ENCODE data around the gene PPP2R3C. TPM values are rescaled to one million over a fixed set of nuclear protein-coding genes. Genes with fewer than 3 reads are reported as not detected.
"Not testable (repeated sequence)": the region's sequence is repeated elsewhere in the genome, so short reads cannot be mapped to it uniquely, and the experiment has no call there.

Gene PPP2R3C
- total RNA-seq, 4 donors from 2014 or later, result 15.1 to 31.0 (median 24.9) TPM

DNA sequence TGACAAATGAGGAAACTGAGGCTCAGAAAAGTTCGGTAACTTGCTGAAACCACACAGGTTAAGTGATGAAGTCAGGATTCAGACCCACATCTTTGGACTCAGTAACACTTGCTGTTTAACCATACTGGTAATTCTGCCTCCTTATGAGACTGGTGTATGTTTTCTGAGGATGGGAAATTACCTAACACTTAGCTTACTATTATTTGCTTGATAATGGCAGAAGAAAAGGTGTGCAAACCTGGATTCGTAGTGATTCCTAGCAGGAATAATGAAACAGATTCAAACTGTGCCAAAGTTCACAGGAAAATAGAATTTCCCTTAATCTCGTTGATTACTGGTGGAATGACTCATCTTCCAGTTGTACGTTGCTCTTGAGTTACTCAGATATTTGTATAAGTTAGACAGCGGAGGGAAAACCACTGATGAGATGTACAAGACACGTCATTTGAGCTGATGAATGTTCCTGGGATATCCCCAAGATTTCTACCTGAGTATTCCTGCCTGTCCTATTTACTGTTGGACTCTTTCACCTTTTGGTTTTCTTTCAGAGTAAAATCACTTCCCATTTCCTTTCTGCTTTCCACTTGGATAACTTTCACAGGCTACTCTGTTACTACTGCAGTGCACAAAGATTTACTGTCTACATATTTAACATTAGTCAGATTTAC is 38.1 kb upstream of the PPP2R3C start:
- DNase-seq, result no peak
- Histone ChIP-seq H3K4me3 (replicated peaks in 1 of 3) (no peak overlapping the region), H3K27me3 (no peaks in the 10 kb centered on the region), H3K36me3 (no peaks in the 10 kb centered on the region), H3K9me3 (no peaks in the 10 kb centered on the region), H3K4me1 (peaks cover 0 to 7% of the 10 kb centered on the region in 2 donors), H3K27ac (no peak overlapping the region)
- intact Hi-C loops (cut with DNase I), result no loop called here
- 77 to 89% methylated on average over 6 of the region's 6 CpGs for WGBS, 2 donors
- TF ChIP-seq, protein P1, sequence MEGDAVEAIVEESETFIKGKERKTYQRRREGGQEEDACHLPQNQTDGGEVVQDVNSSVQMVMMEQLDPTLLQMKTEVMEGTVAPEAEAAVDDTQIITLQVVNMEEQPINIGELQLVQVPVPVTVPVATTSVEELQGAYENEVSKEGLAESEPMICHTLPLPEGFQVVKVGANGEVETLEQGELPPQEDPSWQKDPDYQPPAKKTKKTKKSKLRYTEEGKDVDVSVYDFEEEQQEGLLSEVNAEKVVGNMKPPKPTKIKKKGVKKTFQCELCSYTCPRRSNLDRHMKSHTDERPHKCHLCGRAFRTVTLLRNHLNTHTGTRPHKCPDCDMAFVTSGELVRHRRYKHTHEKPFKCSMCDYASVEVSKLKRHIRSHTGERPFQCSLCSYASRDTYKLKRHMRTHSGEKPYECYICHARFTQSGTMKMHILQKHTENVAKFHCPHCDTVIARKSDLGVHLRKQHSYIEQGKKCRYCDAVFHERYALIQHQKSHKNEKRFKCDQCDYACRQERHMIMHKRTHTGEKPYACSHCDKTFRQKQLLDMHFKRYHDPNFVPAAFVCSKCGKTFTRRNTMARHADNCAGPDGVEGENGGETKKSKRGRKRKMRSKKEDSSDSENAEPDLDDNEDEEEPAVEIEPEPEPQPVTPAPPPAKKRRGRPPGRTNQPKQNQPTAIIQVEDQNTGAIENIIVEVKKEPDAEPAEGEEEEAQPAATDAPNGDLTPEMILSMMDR (IDR thresholded peaks at IDR 0.05), result no peak
- no peak for TF ChIP-seq POLR2A (IDR thresholded peaks at IDR 0.05)

DNA sequence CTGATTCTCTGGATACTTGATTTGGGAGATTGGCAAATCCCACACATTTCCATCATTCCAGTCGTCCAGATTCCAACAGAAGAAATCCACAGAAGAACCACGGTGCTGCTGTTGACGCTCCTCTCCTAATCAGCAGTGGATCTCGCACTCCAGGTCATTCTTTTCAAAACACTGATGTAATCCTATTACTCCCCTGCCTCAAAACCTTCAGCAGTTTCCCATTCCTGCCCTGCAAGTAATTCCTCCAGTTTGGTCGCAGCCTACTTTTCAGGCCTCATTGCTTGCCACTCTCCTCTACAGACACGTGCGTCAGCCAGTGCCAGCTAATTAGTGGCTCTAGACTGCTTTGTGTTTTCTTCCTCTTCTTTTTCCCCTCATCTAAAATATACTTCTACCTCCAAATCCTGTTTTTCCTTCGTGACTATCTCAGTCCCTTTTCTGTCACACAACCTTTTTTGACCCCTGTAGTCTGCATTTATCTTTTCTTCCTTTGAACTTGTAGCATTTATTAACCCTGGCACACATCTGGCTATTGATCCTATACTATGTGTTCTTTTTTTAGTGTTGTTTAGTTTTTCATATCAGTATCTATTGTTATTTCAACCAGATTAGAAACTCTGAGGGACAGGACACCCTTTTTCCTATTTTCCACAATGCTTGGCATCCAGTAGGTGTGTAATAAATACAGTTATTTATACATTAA is 37.3 kb upstream of the PPP2R3C start:
- TF ChIP-seq, protein P1 (IDR thresholded peaks at IDR 0.05), result no peak
- no peak for TF ChIP-seq POLR2A (IDR thresholded peaks at IDR 0.05)
- 78 to 79% methylated on average over 8 of the region's 8 CpGs for WGBS, 2 donors

DNA sequence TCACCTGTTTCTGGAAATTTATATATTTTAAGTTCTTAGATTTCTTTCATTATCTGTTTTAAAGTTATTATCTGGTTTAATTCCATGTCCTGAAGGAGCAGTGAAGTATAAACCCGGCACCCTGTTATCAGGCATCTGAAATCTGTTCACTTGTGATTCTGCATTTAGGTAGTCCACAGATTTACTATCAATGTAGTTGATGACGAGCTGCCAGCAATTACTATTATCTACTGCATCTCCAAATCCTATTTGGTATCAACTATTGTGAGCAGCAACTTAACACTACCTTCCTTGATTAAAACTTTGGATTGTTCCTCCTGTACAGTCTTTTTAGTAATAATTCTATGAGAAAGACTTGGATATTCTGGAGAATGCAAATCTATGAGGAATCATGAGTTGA is 36.7 kb upstream of the PPP2R3C start:
- intact Hi-C loops (cut with DNase I), result no loop called here
- WGBS, 2 donors, result 94 to 99% methylated on average over 2 of the region's 2 CpGs
- peaks cover 0 to 7% of the 10 kb centered on the region in 2 donors for H3K4me1 ChIP-seq
- no peaks in the 10 kb centered on the region for H3K36me3 ChIP-seq
- H3K4me3 ChIP-seq (replicated peaks in 1 of 3), result no peak overlapping the region
- no peak overlapping the region for H3K27ac ChIP-seq
- no peak for DNase-seq
- TF ChIP-seq, protein P1 (IDR thresholded peaks at IDR 0.05), result no peak
- TF ChIP-seq POLR2A (IDR thresholded peaks at IDR 0.05), result no peak
- no peaks in the 10 kb centered on the region for H3K9me3 ChIP-seq
- no peaks in the 10 kb centered on the region for H3K27me3 ChIP-seq

More for the DNA sequence above, 37.3 kb upstream of the PPP2R3C start:
- Histone ChIP-seq H3K9me3 (no peaks in the 10 kb centered on the region), H3K27ac (no peak overlapping the region), H3K4me1 (peaks cover 0 to 7% of the 10 kb centered on the region in 2 donors), H3K36me3 (no peaks in the 10 kb centered on the region), H3K4me3 (replicated peaks in 1 of 3) (no peak overlapping the region), H3K27me3 (no peaks in the 10 kb centered on the region)
- intact Hi-C loops (cut with DNase I), result no loop called here
- no peak for DNase-seq

DNA sequence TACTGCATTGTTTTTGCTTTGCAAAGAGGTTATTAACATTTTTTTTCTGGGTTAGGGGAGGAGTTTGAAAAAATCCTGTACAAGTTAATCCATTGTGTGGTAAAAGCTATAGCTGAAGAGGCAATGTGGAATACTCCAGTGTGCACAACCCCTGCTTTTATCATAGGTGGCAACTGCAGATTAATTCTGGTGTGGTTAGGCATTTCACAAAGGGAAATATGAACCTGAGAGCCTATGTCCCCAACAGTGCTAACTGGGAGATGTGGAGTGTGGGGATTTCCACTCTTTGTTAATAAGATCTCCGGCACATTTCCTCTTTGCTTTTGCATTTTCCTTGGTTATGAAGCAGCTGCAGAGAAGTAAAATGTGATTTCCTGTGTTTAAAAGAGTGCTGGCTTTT is 34.2 kb upstream of the PPP2R3C start:
- TF ChIP-seq, protein P1 (IDR thresholded peaks at IDR 0.05), result no peak
- TF ChIP-seq POLR2A (IDR thresholded peaks at IDR 0.05), result no peak
- WGBS, 2 donors, result 31 to 54% methylated on average over 1 of the region's 1 CpG
- no peaks in the 10 kb centered on the region for H3K27me3 ChIP-seq
- no peak overlapping the region for H3K4me3 ChIP-seq (replicated peaks in 1 of 3)
- peaks cover 0 to 7% of the 10 kb centered on the region in 2 donors for H3K4me1 ChIP-seq
- no peaks in the 10 kb centered on the region for H3K9me3 ChIP-seq
- DNase-seq, result no peak
- no peak overlapping the region for H3K27ac ChIP-seq
- no peaks in the 10 kb centered on the region for H3K36me3 ChIP-seq
- intact Hi-C loops (cut with DNase I), result no loop called here

DNA sequence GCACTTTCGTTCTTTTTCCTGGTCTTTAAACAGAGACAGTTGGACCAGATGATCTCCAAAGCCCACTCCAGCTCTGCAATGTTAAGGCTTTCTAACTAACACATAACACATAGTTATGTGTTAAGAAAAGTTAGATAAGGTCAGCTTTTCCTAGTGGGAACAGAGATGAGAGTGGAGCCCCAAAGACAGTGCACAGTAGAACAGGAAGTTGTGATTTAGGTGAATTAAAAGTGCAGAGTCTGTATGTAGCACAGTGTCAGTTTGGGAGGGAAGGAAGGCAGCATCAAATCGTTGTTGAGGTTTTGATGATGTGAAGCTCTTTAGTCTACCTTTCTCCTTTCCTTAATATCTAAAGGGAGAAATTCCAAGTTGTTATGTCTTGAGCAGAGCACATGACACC is 32.2 kb upstream of the PPP2R3C start:
- Histone ChIP-seq H3K4me3 (replicated peaks in 1 of 3) (no peak overlapping the region), H3K27ac (no peak overlapping the region), H3K36me3 (no peaks in the 10 kb centered on the region), H3K4me1 (no peaks in the 10 kb centered on the region), H3K27me3 (no peaks in the 10 kb centered on the region), H3K9me3 (no peaks in the 10 kb centered on the region)
- intact Hi-C loops (cut with DNase I), result no loop called here
- no peak for DNase-seq
- WGBS, 2 donors, result 75 to 87% methylated on average over 2 of the region's 2 CpGs
- TF ChIP-seq, protein P1 (IDR thresholded peaks at IDR 0.05), result no peak
- TF ChIP-seq POLR2A (IDR thresholded peaks at IDR 0.05), result no peak

DNA sequence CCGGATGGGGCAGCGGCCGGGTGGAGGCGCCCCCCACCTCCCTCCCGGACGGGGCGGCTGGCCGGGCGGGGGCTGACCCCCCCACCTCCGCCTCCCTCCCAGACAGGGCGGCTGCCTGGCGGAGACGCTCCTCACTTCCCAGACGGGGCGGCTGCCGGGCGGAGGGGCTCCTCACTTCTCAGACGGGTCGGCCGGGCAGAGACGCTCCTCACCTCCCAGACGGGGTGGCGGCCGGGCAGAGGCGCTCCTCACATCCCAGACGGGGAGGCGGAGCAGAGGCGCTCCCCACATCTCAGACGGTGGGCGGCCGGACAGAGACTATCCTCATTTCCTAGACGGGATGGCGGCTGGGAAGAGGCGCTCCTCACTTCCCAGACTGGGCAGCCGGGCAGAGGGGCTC is 30.7 kb upstream of the PPP2R3C start:
- WGBS, 2 donors, result 94 to 99% methylated on average over 12 to 15 of the region's 35 CpGs
- H3K9me3 ChIP-seq; H3K4me3 ChIP-seq (replicated peaks in 1 of 3); DNase-seq; H3K27ac ChIP-seq; H3K36me3 ChIP-seq; H3K4me1 ChIP-seq; intact Hi-C loops (cut with DNase I); H3K27me3 ChIP-seq: not testable (repeated sequence)
